Measurements from ENCODE around the gene TBC1D2B.
A peak's percentile ranks its signal among the peaks of the same experiment; 100 is the strongest.

TBC1D2B gene

DNA sequence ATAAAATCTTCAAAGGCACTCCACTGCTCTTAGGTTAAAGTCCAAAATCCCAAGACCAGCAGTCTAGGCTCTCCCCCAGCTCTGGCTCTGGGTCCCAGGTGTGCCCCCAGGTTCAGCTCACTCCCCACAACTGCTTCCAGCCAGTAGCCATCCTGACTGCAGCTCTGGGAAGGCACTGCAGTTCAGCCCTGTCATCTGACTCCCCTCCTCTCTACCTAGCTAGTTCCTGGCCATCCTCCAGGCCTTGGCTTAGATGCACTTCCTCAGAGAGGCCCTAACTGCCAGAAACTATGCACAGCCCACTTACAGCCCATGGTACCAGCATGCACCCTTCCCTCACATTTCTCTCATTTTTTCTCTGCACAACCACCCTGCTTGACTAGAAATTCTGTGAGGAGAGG is 25.5 kb downstream of the TBC1D2B start:
- DNase-seq: no peak

DNA sequence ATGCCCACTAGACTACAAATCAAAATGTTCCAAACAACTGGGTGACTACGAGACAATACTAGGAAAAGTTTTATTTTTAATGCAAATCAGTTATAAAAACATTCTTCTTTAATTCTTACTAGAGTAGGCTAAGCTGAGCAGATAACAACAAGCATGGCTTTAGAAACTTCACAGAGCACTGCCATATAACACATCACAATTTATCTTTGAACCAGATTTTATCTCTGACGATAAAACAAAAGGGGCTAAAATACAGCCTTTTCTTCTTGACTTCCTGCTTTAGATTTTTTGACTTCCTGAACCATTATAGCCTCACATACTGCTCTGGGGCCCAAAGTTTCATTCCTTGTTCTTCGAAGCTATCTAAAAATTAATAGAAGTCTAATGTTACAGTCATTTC is 25.9 kb downstream of the TBC1D2B start:
- no peak for DNase-seq

DNA sequence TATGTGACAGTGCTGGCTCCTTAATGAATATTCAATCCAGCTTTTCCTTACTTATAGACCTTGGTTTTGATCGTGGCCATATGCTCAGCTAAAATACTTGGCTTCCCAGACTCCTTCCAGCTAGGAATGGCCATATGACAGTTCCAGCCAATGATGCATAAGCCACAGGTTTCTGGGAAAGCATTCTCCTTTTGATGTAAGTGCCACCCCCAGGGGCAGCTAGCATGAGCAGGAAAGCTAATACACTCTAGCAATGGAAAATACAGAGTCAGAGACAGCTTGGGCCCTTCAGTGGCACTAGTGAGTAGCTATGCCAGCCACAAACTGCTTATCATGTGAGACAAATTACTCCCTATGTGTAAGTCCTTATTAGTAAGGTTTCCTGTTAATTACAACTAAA is 26.7 kb downstream of the TBC1D2B start:
- peak; percentile 42 for DNase-seq

DNA sequence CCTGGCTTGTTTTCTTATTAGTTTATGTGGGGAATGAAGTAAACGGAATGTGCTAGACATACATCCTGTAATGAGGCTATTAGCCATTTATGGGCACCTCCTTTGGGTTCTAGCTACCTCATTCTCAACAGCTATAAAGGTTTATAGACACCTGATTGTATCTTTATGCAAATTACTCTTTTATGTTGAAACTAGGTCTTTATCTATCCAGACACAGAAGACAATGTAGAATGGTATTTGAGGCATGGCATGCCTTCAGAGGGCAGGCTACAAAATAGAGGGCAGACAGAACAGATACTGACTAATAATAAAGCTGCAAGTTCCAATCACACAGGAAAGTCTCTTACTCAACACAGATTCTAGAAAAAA is 27.1 kb downstream of the TBC1D2B start:
- DNase-seq: no peak

DNA sequence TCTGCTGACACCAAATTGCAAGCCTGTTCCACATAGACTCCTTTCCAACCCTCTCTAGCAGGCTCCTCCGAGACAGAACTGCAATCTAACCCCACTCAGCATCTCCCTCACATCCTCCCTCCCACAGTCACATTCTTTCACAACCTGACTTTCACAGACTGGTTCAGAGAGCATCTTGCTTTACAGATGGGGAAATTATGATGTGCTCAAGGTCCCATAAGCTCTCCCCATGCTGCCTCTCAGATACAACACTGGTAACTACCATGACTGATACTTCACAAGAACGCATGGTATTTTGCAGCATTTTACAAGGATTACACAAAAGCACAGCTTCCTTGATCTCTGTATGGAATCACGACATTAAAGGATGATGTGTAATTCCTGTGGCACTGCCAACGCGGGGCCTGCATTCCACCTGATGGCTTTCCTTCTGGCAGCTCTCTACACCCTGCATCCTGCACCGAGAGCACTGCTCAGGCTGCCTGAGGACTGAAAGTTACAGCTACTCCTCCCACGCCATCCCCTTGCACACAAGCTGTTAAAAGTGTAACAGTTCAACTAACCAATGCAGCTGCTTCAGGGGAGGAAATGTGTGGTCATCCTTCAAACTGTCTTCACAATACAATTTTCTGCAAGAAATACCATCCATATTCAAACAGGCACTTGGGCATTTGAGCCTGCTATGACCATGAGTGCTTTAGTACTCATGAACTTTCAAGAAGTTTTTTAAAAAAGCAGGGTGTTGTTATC is 27.6 kb downstream of the TBC1D2B start:
- peak; percentile 68 for DNase-seq

DNA sequence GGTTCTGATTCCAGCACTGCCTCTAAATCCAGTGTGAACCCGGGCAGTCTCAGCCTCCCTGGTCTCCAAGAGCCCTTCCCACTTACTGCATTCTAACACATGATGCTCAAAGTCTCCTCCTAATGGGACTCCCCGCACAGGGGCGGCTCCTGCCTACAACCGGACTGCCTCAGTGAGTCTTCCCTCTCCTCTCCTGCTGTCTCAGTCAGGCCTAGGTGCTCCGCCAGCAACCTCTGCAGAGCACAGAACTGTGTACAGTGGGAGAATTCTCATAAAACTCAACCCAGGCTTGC is 28.9 kb downstream of the TBC1D2B start:
- DNase-seq: no peak

DNA sequence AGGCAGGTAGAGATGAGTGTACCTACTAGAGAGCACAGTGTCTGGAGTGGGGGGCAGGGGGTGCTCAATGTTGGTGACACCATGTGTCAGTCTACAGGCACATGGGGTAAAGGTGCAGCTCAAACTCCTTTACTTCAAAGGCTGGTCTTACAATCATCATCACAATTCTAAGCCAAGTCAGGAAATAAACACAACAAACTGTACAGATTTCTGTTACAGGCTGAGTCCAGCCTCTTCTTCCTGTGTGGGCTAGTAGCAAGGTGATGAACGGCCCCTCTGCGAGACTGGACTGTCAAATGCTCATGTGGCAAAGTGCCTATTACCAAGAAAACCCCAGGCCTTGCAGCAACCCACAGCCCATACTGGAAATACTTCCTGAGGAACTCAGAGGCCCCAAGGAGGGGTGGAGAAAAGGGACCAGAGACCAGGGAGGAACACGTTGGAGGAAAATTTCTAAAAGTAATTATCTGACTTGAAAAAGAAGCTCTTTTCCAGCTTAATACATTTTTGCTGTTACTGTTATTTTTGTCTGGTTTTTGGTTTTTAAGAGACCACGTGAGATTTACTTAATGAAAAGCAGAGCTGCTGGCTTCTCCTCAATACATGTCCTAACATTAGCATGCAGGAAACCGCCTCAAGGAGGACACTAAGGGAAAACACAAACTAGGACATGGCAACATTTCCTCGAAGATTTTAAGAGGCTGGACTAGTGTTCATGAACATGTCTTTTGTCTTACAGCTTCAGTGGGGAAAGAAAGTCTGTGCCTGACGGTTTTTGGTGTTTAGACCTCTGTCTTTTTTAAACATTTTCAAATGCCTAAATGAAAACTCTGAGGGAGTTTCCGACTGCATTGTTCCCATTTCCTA is 29.5 kb downstream of the TBC1D2B start:
- no peak for DNase-seq

DNA sequence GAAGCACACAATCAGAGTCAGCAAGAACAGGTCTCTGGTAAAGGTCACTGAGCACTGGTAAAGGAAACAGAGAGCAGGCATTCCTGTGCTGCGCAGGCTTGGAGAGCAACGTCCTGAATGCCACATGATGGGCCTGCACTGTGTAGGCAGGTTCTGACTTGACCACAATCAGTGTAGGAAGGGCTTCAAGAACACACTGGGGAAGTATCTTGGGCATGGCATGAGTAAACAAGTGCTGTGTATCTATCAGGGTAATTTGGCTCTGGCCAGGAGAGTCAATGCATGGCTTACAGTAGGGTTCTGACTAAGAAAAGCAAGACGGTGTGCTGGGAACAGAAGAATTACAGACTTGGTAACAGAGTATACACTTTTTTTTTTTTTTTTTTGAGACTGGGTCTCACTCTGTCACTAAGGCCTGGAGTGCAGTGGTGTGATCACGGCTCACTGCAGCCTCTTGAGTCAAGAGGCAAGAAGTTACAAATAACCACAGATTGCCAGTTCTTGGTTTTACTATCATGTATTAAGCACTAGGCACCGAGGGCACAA is 30.6 kb downstream of the TBC1D2B start:
- peak; percentile 54 for DNase-seq

DNA sequence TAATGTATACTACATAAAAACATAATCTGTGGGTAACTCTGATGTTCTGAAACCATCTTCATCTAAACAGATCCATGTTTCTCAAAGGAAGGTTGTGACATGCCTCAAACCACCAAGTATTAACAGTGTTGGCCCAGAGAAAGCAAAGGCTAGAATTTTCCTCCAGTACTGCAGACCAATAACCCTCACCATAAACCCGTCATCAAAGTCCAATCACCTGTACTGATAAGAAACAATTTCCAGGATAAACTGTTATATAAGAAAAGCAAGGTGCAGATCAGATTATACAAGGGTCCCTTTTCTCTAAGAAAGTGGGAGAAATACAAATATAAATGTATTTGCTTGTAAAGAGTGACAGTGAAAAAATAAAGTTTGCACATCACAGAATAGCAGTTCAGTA is 32.3 kb downstream of the TBC1D2B start:
- no peak for DNase-seq

DNA sequence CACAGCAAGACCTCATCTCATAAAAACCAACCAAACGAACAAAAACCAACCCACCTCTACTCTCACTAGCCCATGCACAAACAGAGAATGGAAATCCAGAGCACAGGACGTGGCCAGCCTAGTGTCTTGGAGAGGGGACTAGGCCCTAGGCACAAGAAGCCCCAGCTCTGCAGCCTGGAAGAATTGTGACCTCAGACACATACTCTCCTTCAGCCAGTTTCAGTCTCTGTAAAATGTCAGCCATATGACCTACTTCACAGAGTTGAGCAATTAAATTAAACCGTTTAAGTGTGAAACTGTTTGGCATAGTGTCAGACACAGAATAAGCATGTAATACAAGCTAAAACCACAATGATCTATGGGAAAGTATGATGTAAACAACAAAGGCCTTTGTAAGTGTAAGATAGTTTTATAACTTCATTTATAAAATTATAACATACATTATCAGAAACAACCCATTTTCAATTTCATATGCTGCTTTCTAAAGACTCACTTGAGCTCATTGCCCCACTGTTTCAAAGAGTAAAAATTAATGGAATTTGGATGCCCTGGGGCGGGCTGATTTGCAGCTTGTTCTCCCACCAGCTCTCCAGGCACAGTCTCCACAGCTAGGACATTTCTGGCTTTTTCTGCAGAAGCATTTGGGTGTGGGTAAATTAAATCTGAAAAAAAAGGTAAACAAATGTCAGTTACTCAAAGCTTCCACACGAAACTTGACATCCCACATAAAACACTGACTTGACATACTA is 32.9 kb downstream of the TBC1D2B start:
- no peak for DNase-seq

DNA sequence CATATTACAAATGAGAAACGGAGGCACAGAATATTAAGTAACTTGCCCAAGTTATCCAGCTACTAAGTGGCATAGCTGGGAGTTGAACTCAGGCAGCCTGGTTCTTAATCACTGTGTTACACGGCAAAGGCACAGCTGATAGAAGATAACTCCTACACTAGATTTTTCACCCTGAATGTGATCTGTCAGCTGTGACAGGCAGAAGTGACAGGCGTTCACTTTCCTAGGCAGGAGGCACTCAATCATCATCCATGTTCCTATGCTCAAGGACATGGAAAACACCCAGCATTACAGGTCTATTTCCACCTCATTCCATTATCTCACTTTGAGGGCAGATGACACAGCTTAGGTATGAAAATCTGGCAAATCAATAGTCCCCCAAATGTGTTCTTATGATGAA is 35.6 kb downstream of the TBC1D2B start:
- DNase-seq: no peak

DNA sequence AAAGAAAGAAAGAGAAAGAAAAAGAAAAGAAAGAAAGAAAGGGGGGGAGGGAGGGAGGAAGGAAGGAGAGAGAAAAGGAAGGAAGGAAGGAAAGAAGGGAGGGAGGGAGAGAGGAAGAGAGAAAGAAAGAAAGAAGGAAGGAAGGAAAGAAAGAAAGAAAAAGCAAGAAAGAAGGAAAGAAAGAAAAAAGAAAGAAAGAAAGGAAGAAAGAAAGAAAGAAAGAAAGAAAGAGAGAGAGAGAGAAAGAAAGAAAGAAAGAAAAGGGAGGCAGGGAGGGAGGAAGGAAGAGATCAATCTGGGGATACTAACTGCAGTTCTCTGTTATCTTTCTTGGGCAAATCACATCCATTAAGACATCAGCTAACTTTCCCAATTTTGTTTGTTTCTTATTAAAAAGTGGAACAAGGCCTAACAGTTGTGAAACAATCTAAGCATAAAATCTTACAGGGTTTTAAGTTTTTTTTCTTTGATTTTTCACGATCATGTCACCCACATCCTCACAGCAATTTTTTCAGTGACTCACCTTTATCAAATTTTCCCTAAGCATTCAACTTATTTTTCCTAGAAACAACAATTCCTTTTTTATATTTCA is 36.8 kb downstream of the TBC1D2B start:
- DNase-seq: no peak

DNA sequence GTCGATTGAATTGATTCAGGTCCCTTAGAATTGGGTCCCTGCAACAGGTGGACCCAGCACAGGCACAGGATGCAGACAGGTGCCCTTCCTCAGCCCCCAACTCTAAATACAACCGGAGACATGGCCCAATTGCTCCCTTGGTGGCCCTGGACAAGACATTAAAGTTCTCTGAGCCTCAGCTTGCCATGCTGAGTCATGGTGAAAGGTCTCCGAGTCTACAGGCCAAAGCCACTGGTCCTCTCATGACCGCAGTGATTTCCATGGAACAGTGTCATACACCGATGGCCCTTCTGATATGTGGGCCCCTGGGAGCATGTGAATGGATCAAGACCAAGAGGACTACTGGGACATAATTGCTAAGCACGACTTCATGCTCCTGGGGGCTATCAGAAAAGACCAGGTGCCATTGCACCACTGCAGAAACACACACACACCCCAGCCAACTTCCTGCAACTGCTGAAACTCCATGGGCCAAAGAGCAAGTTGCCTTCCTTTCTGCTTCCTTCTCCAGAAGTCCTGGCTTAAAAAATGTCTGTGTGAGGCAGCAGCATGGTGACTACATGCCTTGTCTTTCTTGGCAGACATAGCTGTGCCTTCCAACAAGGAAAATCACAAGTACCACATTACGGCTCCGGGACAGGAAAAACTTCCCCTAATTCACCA is 38.8 kb downstream of the TBC1D2B start:
- no peak for DNase-seq

DNA sequence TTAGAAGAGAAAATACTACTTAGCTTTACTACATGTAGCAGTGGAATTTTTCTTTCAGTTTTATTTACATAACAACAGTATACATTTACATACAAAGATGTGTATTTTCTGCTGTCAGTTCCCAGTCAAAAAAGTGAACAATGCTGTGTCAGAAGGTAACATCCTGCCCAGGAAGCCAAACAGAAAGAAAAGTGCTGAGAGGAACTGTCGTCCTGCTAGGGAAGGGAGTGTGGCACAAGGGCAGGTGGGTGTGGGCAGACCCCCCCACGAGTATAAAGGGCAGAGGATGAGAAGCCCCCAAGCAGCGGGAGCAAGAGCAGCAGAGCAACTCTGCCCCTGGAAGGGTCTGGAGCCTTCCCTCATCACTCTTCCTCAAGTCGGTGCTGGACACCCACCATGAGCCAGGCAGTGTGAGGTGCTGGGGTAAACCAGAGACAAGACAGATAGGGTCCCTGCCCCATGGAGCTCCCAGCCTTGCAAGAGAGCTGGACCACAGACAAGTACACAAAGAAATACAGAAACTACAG is 39.7 kb downstream of the TBC1D2B start:
- no peak for DNase-seq

DNA sequence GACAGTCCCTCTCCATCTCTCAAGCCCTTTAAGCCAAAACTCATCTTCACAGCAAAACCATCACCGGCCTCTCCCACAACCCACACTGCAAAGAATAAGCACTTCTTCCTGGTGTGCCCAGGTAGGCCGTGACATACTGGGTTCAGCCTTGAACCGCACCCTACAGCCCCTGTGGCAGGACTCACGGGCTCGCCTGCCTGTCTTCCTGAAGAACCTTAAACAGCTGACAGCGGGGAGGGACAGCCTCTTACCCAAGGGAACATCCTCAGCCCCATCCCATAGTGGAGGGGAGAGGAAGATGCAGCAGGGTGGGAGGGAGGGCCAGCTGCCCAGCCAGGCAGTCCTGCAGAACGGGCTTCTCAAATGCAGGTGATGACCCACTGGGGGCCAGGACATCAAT is 40.2 kb downstream of the TBC1D2B start:
- no peak for DNase-seq

DNA sequence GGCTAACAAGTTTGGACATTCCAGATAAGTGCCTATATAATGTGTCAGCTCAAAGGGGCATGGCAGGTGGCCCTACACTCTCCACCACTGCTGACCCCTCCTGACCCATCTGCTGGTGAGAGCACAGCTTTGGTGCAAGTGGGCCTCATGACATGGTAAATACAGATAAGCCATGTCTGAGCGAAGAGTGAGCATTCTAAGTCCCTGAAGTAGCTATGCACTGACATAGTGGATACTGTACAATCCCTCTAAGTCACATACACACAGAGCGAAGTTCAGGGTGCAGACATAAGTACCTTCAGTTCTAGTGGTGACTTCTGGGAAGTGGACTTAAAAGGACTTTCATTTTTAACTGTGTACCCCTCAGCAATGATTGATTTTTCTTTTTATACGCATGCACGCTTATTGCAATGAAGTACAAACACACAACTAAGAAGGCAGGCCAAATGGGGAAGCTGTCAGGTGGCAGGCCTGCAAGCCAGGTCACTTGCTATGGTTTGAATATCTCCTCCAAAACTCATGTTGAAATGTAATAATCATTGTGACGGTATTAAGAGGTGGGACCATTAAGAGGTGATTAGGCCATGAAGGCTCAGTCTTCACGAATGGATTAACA is 41.5 kb downstream of the TBC1D2B start:
- DNase-seq: no peak

DNA sequence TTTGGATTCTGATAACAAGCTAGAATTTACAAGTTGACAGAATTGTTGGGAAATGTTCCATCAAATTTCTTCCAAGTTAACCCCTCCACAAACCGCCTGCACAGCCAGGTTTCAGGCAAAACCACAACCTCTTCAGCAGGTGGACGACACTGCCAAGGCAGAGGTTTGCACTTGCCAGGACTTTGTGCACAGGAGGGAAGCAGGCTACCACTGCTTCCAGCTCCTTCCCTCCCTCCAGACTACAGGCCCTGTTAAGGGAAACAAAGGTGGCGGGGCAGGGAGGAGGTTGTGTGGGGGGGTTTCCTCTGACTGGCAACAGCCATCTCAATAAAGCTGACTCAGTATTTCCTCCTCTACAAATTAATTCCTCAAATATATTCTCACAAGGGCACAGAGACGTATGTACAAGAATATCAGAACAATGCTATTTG is 42.2 kb downstream of the TBC1D2B start:
- peak; percentile 51 for DNase-seq

DNA sequence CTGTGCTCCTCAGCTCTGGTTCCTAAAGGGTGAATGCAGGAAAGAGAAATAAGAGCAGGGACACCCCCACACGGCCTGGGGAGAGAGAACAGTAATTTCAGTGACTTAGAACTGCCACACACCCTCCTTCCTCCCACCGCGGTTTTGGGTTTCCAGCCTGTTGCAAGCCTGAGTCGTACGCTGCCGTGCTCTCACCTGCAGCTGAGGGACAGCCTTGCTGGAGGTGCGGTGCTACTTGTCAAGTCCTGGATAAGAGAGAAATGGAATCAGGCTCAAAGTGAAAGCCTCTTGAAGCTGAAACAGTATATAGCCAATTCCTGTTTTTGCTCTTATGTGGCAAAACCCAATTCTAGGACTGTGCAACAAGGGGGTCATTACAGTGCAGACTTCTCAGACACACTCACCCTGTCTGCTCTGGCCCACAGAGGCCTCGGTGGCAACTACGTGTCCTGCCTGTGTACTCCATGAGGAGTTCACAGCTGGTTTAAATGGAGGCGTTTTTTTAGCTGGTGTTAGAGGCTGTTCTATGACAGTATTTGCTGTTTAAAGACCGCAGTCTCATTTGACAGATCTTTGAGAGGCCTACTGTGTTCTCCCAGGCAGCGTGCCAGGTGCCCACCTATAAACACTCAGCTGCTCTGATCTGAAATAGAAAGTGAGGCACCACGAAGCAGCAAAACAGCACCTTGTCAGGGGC is 42.9 kb downstream of the TBC1D2B start:
- peak; percentile 86 for DNase-seq

DNA sequence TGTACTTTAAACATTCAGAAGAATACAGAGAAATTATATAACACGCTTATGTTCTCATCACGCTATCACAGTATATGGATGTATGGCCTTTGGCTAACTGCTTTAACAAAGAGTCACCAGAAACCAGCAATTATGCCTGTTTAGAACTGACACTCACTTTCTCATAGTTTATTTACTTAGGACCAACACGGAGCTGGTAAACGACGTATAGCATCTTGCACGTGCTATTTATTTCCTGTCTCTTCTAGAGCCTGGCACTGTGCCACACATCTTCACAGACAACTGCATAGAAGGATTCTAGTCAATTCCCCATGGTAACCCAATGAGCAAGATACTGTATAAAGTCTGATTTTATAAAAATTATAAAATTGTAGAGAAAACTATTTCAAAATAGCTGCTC is 43.6 kb downstream of the TBC1D2B start:
- DNase-seq: peak; percentile 40

DNA sequence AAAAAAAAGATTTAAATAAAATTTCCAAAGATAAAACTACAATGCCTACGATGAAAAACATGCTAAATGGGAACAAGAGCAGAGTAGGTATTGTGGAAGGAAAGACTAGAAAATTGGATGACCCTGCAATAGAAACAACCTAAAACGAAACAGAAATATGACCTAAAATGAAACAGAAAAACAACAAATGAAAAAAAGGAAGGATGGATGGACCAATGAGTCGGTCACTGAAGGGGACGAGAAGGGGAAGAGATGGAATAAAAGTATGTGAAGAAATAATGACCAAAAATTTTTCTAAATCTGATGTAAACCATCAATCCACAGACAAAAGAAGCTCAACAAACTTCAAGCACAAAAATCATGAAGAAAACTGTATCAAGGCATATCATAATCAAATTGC is 44.8 kb downstream of the TBC1D2B start:
- DNase-seq: no peak

DNA sequence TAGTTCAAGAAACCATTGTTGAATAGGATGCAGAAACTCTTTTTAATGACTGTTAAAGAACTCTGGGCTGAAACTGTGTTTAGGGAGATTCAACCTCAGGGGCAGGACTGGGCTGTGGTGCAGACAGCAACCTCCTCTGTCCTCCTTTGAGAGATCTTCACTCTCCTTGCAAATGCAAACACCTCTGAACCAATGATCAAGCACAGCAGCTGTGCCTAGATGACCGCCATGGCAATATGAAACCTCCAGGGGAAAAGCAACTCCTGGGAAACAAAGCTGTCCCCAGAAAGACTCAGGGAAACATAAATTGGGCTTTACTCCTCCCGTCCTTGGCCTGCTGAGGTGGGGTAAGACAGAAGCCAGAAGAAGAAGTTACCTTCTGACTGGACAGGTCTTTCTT is 52.6 kb downstream of the TBC1D2B start:
- DNase-seq: no peak

All from activated naive CD4-positive, alpha-beta T cell treated with Interleukin-2 at 50 U/mL for 16 hours (primary cell).